RWPE1 (cell line): ENCODE data around the gene CALCOCO1.

ENCODE experiments used
- CTCF ChIA-PET: fragments of 350-600 bp; sonication (Branson Sonifier 250); formaldehyde crosslinking; extraction: SDS; loops from one replicate; lab custom pipeline; 2021; lab: Yijun Ruan, JAX
- POLR2A ChIA-PET: fragments of 400-600 bp; formaldehyde crosslinking; extraction: SDS; loops from one replicate; lab custom pipeline; 2020; ENCODE audit warnings: antibody characterized with exemption; ENCODE audit not compliant: low non-redundant PET; lab: Yijun Ruan, JAX
- DNase-seq: peaks from one replicate; pipeline ENCODE4 v3.0.0; 2012; ENCODE audit warnings: low spot score
- H3K27ac ChIP-seq: fragments of 450-650 bp; 2 replicates; pipeline ENCODE4 v1.5.1; 2017
- CTCF ChIP-seq: fragments of 450-650 bp; conservative IDR thresholded peaks from 2 replicates; pipeline ENCODE4 v1.5.1; 2017; ENCODE audit warnings: low read depth, mild to moderate bottlenecking

Gene CALCOCO1

GRCh38 chr12:53754633-53755264 lies 27.5 kb upstream of the CALCOCO1 start:
- no peak for DNase-seq
- H3K27ac ChIP-seq, result no peak overlapping the region
- ChIA-PET POLR2A (no interaction called here), CTCF (no interaction called here)
- no peak for TF ChIP-seq CTCF

GRCh38 chr12:53754188-53754585 lies 26.9 kb upstream of the CALCOCO1 start:
- ChIA-PET POLR2A (no interaction called here), CTCF (no interaction called here)
- H3K27ac ChIP-seq, result no peak overlapping the region
- TF ChIP-seq CTCF, result no peak
- no peak for DNase-seq

GRCh38 chr12:53752621-53753020 lies 25.4 kb upstream of the CALCOCO1 start:
- no peak for DNase-seq
- no peak for TF ChIP-seq CTCF
- ChIA-PET CTCF (interaction anchor here (0.5 to 1.5 kb wide), 3 partner anchors 9 to 448 kb away, joined by 3 to 7 read pairs (median 3); no protein-coding TSS in a partner anchor), POLR2A (no interaction called here)
- no peak overlapping the region for H3K27ac ChIP-seq

- no peak for TF ChIP-seq CTCF
- POLR2A ChIA-PET, result no interaction called here
- CTCF ChIA-PET, result interaction anchor here (0.9 to 1.5 kb wide), 2 partner anchors 9 to 449 kb away, joined by 3 to 7 read pairs; no protein-coding TSS in a partner anchor
- no peak for DNase-seq
- no peak overlapping the region for H3K27ac ChIP-seq
Observed at GRCh38 chr12:53752192-53752601, 24.9 kb upstream of the CALCOCO1 start.

GRCh38 chr12:53751336-53752191 lies 24.3 kb upstream of the CALCOCO1 start, which contains the start of gene CISTR:
TSS of gene CISTR (minus strand) at chr12:53751979.
- DNase-seq, result no peak
- H3K27ac ChIP-seq, result no peak within 1 kb of the TSS
- POLR2A ChIA-PET, result no interaction called here
- TF ChIP-seq CTCF, result no peak
- CTCF ChIA-PET, result interaction anchor here (0.9 to 1.5 kb wide), 2 partner anchors 8 to 449 kb away, joined by 3 to 7 read pairs; no protein-coding TSS in a partner anchor

GRCh38 chr12:53750812-53751335 lies 23.6 kb upstream of the CALCOCO1 start:
- TF ChIP-seq CTCF, result no peak
- ChIA-PET CTCF (no interaction called here), POLR2A (no interaction called here)
- no peak overlapping the region for H3K27ac ChIP-seq
- DNase-seq, result no peak
